Stomach (tissue), 9 donors: ENCODE results near the gene EHHADH. TPM values are rescaled to one million over a fixed set of nuclear protein-coding genes. Genes with fewer than 3 reads are reported as not detected.

Source experiments
- DNase-seq, 2 donors: peaks; one replicate each; pipeline versions ENCODE4 v3.0.0 to v3.0.0-alpha.2; 2013 to 2019
- H3K27ac ChIP-seq, 5 donors: fragments of 200-600 bp in 4 of 5; sonication (generic) in 4 of 5; one replicate each; pipeline ENCODE4 v1.5.1; 2013 to 2019; ENCODE audit warnings: mild to moderate bottlenecking in 1 of 5, moderate library complexity in 1 of 5
- H3K27me3 ChIP-seq, 3 donors: fragments of 200-600 bp; sonication (generic); one replicate each; pipeline ENCODE4 v1.5.1; 2017 to 2019; ENCODE audit warnings: mixed run types in 1 of 3
- H3K36me3 ChIP-seq, 4 donors: fragments of 200-600 bp; sonication (generic); 1 replicate in 3 of 4; 2 replicates in 1 of 4; pipeline ENCODE4 v1.5.1; 2016 to 2019
- H3K4me1 ChIP-seq, 4 donors: fragments of 200-600 bp; sonication (generic); one replicate each; pipeline ENCODE4 v1.5.1; 2016 to 2019
- H3K4me3 ChIP-seq, 4 donors: fragments of 200-600 bp; sonication (generic) in 3 of 4; one replicate each; pipeline ENCODE4 v1.5.1; 2016 to 2019; ENCODE audit warnings: mild to moderate bottlenecking in 1 of 4
- H3K9me3 ChIP-seq, 4 donors: fragments of 200-600 bp; sonication (generic); one replicate each; pipeline ENCODE4 v1.5.1; 2016 to 2019
- EP300 ChIP-seq: sonication (generic); formaldehyde crosslinking; IDR thresholded peaks from one replicate; pipeline ENCODE4 v1.6.1; 2017; ENCODE audit warnings: antibody characterized with exemption
- POLR2A ChIP-seq, 4 donors: fragments of 450-650 bp; IDR thresholded peaks; one replicate each; pipeline ENCODE4 v1.6.1; 2016; ENCODE audit warnings: antibody characterized with exemption in 4 of 4, control low read depth in 2 of 4, mild to moderate bottlenecking in 1 of 4, moderate library complexity in 1 of 4
- POLR2AphosphoS5 ChIP-seq, 3 donors: sonication (generic); formaldehyde crosslinking; IDR thresholded peaks; one replicate each; pipeline ENCODE4 v1.6.1; 2016; ENCODE audit warnings: antibody characterized with exemption in 3 of 3
- WGBS, 5 donors: extraction: QIAGEN DNeasy Blood & Tissue Kit in 3 of 5; methylation state at CpG; one replicate each; pipeline versions ENCODE4 v1.1.5 to v1.1.7; 2013 to 2018; 5-methylcytosine and 5-hydroxymethylcytosine counted together
- intact Hi-C: fragments of 100-400 bp; cut with DNase I; formaldehyde crosslinking; loops from one replicate; pipeline ENCODE4 v1.15.1; 2023; ENCODE audit warnings: low total_unique reads
- polyA plus RNA-seq, 3 donors: library from polyadenylated mRNA; stranded (reverse); fragments of 200-250 nt; gene quantifications; one replicate each; pipeline ENCODE4 v1.2.3, GENCODE V29; 2013
- total RNA-seq, 5 donors: library from RNA; depleted of rRNA; stranded (reverse); fragments of >200 nt; gene quantifications; one replicate each; pipeline versions ENCODE4 v1.1.0 to v1.2.3, GENCODE V29; 2014 to 2016
- TF ChIP-seq, protein P1 (sequence below), 7 experiments: fragments of 450-650 bp in 4 of 7; fragments of 200-600 bp in 3 of 7; sonication (generic) in 3 of 7; IDR thresholded peaks; one replicate each; pipeline ENCODE4 v1.5.1; 2016 to 2019; ENCODE audit warnings: antibody characterized with exemption in 7 of 7, control low read depth in 2 of 7, mild to moderate bottlenecking in 1 of 7
- donor health status: healthy with polysubstance abuse.
- donor health status: Bipolar disorder and iron deficiency.
- donor health status: healthy.

EHHADH gene
- total and polyA plus RNA-seq, 8 donors, result 0.58 to 18.3 (median 7.9) TPM

DNA sequence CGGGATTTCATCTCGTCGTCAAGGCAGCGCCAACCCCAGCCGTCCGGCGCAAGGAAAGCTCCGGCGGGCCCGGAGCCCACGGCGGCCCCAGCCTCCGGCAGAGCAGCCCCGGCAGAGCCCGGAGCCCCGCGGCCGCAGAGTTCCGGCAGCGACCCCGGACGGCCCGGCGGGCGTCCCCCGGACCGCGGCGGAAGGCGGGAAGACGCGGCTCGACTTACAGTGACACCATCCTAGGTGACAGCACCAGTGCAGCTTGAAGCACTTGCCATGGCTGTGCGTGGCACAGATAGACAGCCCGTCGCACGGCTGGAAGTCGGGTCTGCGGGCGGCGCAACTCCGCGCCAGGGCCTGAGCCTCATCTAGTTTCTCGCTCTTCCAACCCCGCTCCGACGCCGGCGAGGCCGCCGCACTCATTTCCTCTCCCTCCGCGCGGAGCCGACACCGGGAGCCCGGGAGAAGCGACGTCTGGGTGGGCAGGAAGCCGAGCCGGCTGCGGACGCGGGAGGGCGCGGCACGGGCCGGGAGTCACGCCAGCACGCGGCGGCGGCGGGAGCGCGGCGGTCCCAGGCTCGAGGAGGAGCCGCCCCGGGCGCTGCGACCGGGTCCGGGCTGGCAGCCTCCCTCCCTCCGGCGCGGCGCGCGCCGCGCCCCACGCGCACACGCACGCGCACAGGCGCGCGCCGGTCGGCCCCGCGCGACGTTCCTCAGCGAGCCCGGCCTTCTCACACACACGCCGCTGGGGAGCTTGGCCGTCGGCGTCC lies 101.3 kb downstream of the EHHADH start, which contains the start of gene C3orf70:
C3orf70 (minus strand) TSS at position 651 of the 761 bp plus-strand sequence; CDS start at position 414, 237 bp downstream.
- peak within 1 kb of the TSS; percentile 61 to 74 (median 67) for H3K4me3 ChIP-seq
- peaks cover 0 to 46% (median 15%) of the 10 kb centered on the region in 3 donors for H3K27me3 ChIP-seq
- TF ChIP-seq, protein P1, sequence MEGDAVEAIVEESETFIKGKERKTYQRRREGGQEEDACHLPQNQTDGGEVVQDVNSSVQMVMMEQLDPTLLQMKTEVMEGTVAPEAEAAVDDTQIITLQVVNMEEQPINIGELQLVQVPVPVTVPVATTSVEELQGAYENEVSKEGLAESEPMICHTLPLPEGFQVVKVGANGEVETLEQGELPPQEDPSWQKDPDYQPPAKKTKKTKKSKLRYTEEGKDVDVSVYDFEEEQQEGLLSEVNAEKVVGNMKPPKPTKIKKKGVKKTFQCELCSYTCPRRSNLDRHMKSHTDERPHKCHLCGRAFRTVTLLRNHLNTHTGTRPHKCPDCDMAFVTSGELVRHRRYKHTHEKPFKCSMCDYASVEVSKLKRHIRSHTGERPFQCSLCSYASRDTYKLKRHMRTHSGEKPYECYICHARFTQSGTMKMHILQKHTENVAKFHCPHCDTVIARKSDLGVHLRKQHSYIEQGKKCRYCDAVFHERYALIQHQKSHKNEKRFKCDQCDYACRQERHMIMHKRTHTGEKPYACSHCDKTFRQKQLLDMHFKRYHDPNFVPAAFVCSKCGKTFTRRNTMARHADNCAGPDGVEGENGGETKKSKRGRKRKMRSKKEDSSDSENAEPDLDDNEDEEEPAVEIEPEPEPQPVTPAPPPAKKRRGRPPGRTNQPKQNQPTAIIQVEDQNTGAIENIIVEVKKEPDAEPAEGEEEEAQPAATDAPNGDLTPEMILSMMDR (IDR thresholded peaks at IDR 0.05), result peak in 1 of 7 experiments; percentile 1
- TF ChIP-seq EP300 (no peak), POLR2AphosphoS5 (IDR thresholded peaks at IDR 0.05) (no peak)
- no peaks in the 10 kb centered on the region for H3K9me3 ChIP-seq
- no peaks in the 10 kb centered on the region for H3K36me3 ChIP-seq
- intact Hi-C loops, result no loop called here
- 0 to 1% (median 1%) methylated on average over 33 to 106 of the region's 113 CpGs for WGBS, 5 donors
- H3K4me1 ChIP-seq, result peaks cover 7 to 34% (median 22%) of the 10 kb centered on the region in 4 donors
- peak within 1 kb of the TSS; percentile 65 to 90 (median 82) for H3K27ac ChIP-seq
- peak; percentile 60 to 86 for DNase-seq

DNA sequence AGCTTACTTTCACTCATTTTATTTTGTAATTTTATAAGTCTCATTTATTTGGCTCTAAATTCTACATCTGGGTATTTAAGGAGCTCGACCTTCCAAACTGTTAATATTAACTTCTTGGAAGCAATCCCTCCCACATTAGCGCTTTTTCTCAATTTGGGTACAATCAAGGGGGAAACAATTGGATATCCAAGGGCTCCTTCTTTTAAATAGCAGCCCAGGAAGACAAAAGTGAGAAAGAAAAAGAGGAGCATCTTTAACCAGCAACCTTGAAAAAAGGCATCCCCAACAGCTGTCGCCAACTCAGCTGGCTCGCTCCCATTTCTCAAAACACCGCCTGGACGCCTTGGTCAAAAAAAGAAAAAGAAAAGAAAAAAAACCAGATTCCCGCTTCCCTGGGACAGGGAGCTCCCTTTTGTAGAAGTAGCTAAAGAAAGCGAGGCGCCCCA lies 101.9 kb downstream of the EHHADH start:
- Histone ChIP-seq H3K36me3 (no peaks in the 10 kb centered on the region), H3K27me3 (peaks cover 0 to 46% (median 15%) of the 10 kb centered on the region in 3 donors), H3K4me3 (peak overlapping the region; percentile 61 to 74 (median 67)), H3K27ac (peak overlapping the region; percentile 65 to 90 (median 82)), H3K4me1 (peaks cover 7 to 38% (median 22%) of the 10 kb centered on the region in 4 donors), H3K9me3 (no peaks in the 10 kb centered on the region)
- TF ChIP-seq, protein P1 (IDR thresholded peaks at IDR 0.05), result no peak
- DNase-seq, result no peak
- WGBS, 5 donors, result 2 to 4% (median 3%) methylated on average over 9 of the region's 9 CpGs
- intact Hi-C loops, result no loop called here

DNA sequence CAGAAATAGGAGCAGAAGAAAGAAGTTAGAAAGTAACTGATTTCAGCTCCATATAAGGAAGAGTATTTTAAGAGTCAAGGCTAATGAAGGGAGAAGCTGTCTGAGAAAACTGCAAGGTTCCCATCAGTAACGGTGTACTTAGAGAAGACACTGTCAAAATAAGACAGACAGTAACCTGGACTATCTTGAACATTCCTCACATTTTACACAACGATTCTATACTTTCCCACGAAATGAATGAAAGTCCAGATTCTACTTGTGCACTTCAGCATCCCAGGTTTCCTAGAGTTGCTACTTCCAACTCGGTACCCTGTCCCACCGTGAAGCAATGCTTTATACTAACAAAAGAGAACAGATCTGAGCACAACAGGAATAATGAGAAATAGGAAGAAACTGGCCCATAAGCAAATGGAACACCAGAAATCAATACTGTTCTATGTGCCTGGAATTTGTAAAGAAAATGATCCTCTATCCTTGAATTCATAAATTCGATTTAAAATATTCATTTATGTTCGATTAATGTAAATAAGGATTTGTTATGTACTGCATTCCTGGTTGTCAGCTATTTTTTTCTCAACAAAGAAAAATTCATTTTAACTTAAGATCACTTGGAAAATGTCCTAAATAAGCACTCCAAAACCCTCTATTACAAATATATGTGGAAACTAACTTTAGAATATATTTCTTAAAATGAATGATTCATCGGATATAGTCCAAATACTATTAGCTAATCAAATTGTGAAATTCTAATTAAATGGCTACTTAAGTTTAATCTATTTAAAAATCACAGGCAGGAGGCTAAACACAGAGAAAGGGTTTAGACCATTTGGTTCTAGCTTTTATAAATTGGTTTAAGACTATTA lies 102.5 kb downstream of the EHHADH start:
- TF ChIP-seq POLR2AphosphoS5 (IDR thresholded peaks at IDR 0.05) (no peak), POLR2A (IDR thresholded peaks at IDR 0.05) (no peak), EP300 (no peak)
- TF ChIP-seq, protein P1 (IDR thresholded peaks at IDR 0.05), result no peak
- Histone ChIP-seq H3K27ac (peak overlapping the region in 4 of 5 donors; percentile 81 to 90 (median 84)), H3K36me3 (no peaks in the 10 kb centered on the region), H3K4me1 (peaks cover 7 to 38% (median 22%) of the 10 kb centered on the region in 4 donors), H3K4me3 (peak overlapping the region; percentile 61 to 74 (median 67)), H3K27me3 (peaks cover 0 to 46% (median 15%) of the 10 kb centered on the region in 3 donors), H3K9me3 (no peaks in the 10 kb centered on the region)
- 52 to 64% (median 62%) methylated on average over 8 of the region's 8 CpGs for WGBS, 5 donors
- intact Hi-C loops, result no loop called here
- DNase-seq, result no peak

DNA sequence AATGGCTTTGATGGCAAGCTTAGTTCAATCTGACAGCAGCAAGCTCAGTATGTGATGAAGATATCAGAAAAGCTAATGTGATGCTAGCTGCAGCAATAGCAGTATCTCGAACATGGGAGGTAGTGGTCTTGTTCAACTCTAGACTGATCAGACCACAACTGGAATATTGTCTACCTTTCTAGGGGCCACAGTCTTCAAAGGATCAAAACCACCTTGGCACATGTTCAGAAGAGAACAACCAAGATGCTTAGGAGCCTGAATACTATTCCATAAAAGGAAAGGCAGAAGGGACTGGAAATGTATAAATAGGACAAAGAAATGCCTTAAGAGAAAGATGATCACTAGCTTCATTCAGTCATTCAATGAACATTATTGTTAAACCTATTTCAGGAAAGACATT lies 103.3 kb downstream of the EHHADH start:
- Histone ChIP-seq H3K27me3 (peaks cover 0 to 46% (median 15%) of the 10 kb centered on the region in 3 donors), H3K9me3 (no peaks in the 10 kb centered on the region), H3K4me1 (peaks cover 7 to 38% (median 22%) of the 10 kb centered on the region in 4 donors), H3K27ac (peak overlapping the region in 4 of 5 donors; percentile 9 to 90 (median 82)), H3K36me3 (no peaks in the 10 kb centered on the region), H3K4me3 (peak overlapping the region in 2 of 4 donors; percentile 65 to 69)
- intact Hi-C loops, result no loop called here
- peak in 1 of 2 donors; percentile 26 for DNase-seq
- TF ChIP-seq, protein P1 (IDR thresholded peaks at IDR 0.05), result no peak
- TF ChIP-seq POLR2AphosphoS5 (IDR thresholded peaks at IDR 0.05) (no peak), POLR2A (IDR thresholded peaks at IDR 0.05) (no peak), EP300 (no peak)
- 47 to 88% (median 65%) methylated on average over 1 of the region's 1 CpG for WGBS, 5 donors
